Breast epithelium (tissue), 4 donors: Measurements from ENCODE around the gene MZF1. TPM values are rescaled to one million over a fixed set of nuclear protein-coding genes. Genes with fewer than 3 reads are reported as not detected.

Experiments used
- DNase-seq, 2 donors: peaks; one replicate each; pipeline ENCODE4 v3.0.0-alpha.2; 2019; ENCODE audit warnings: low spot score in 2 of 2
- H3K27ac ChIP-seq, 2 donors: fragments of 200-600 bp; sonication (generic) in 1 of 2; one replicate each; pipeline ENCODE4 v1.5.1; 2016 to 2019; ENCODE audit warnings: mild to moderate bottlenecking in 1 of 2
- H3K27me3 ChIP-seq, 2 donors: fragments of 200-600 bp; sonication (generic) in 1 of 2; one replicate each; pipeline versions ENCODE4 v1.5.1 to v1.6.0; 2017 to 2019; ENCODE audit warnings: control low read depth in 1 of 2, mild to moderate bottlenecking in 1 of 2
- H3K36me3 ChIP-seq: fragments of 200-600 bp; one replicate; pipeline ENCODE4 v1.5.1; 2019
- H3K4me1 ChIP-seq, 2 donors: fragments of 200-600 bp; sonication (generic); one replicate each; pipeline ENCODE4 v1.5.1; 2016 to 2019; ENCODE audit warnings: control low read depth in 1 of 2
- H3K4me3 ChIP-seq, 3 donors: fragments of 200-600 bp; sonication (generic); 1 replicate in 2 of 3; 2 replicates in 1 of 3; pipeline ENCODE4 v1.5.1; 2016 to 2019; ENCODE audit warnings: mild to moderate bottlenecking in 3 of 3, moderate library complexity in 2 of 3
- H3K9me3 ChIP-seq, 2 donors: fragments of 200-600 bp; sonication (generic) in 1 of 2; one replicate each; pipeline ENCODE4 v1.5.1; 2016 to 2019; ENCODE audit warnings: control low read depth in 1 of 2
- CTCF ChIP-seq, 3 donors: fragments of 450-650 bp; IDR thresholded peaks; one replicate each; pipeline ENCODE4 v1.5.1; 2016 to 2017; ENCODE audit warnings: antibody characterized with exemption in 3 of 3, mild to moderate bottlenecking in 3 of 3, moderate library complexity in 3 of 3
- POLR2A ChIP-seq: fragments of 450-650 bp; IDR thresholded peaks from one replicate; pipeline ENCODE4 v1.6.1; 2016; ENCODE audit warnings: antibody characterized with exemption, mild to moderate bottlenecking, moderate library complexity
- POLR2AphosphoS5 ChIP-seq, 3 donors: sonication (generic); formaldehyde crosslinking; IDR thresholded peaks; one replicate each; pipeline ENCODE4 v1.6.1; 2017; ENCODE audit warnings: antibody characterized with exemption in 3 of 3
- intact Hi-C: fragments of 100-400 bp; cut with DNase I; formaldehyde crosslinking; loops from one replicate; pipeline ENCODE4 v1.15.1; 2023; ENCODE audit warnings: low total_unique reads
- total RNA-seq, 3 donors: library from RNA; depleted of rRNA; stranded (reverse); fragments of >200 nt; gene quantifications; one replicate each; pipeline ENCODE4 v1.1.0, GENCODE V29; 2016

MZF1 gene
- total RNA-seq, 3 donors from 2014 or later: 18.7 to 43.0 (median 30.2) TPM

GRCh38 chr19:58571575-58571947 lies 1.6 kb downstream of the MZF1 start:
- intact Hi-C loops: no loop called here
- H3K9me3 ChIP-seq: no peaks in the 10 kb centered on the region
- TF ChIP-seq POLR2A (no peak), CTCF (IDR thresholded peaks at IDR 0.05) (no peak), POLR2AphosphoS5 (IDR thresholded peaks at IDR 0.05) (no peak)
- H3K36me3 ChIP-seq: no peaks in the 10 kb centered on the region
- peak in 1 of 2 donors; percentile 40 for DNase-seq
- H3K27me3 ChIP-seq: no peaks in the 10 kb centered on the region
- H3K27ac ChIP-seq: peak overlapping the region in 1 of 2 donors; percentile 98
- H3K4me1 ChIP-seq: peaks cover 0 to 12% of the 10 kb centered on the region in 2 donors
- no peak overlapping the region for H3K4me3 ChIP-seq

- peak in 1 of 2 donors; percentile 47 for DNase-seq
- no peak overlapping the region for H3K27ac ChIP-seq
These were observed 2.2 kb downstream of the MZF1 start for GRCh38 chr19:58570770-58571574.

DNA sequence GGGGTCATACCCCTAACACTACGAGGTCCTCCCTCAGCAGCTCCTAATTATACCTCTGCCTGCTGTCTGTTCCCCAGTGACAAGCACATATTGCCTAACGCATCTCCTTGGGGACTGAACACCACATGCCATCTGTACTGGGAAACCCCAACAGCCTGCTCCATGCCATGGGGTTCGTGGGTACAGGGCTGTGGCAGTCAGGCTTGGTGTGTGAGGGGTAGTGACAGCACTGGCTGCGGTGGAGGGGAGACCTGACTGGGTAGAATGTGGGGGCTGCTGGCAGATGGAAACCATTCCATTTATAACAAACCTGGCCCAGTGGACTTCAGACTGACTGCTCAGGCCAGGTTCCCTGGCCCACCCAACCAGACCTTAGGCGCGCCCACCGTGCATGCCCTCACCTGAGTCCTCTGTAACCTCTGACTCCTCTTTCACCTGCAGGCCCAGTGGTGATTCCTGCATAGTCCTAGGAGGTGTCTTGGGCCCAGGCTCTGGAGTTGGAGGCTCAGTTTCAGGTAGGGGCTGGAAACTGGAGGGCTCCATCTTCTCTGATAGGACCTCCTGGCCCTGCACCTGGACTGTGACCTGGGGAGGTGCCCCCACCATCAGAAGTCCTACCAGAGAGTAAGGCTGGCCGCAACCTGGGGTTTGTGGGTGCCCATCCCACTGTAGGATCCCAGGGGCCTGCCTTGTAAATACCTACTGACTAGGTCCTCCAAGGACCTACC lies 3.0 kb downstream of the MZF1 start:
- intact Hi-C loops: no loop called here
- peak in 1 of 2 donors; percentile 48 for DNase-seq
- no peaks in the 10 kb centered on the region for H3K27me3 ChIP-seq

More at GRCh38 chr19:58570770-58571574, 2.2 kb downstream of the MZF1 start:
- intact Hi-C loops: no loop called here
- Histone ChIP-seq H3K4me1 (peaks cover 0 to 12% of the 10 kb centered on the region in 2 donors), H3K36me3 (no peaks in the 10 kb centered on the region), H3K9me3 (no peaks in the 10 kb centered on the region), H3K4me3 (no peak overlapping the region), H3K27me3 (no peaks in the 10 kb centered on the region)
- TF ChIP-seq CTCF (IDR thresholded peaks at IDR 0.05): no peak
- no peak for TF ChIP-seq POLR2AphosphoS5 (IDR thresholded peaks at IDR 0.05)
- TF ChIP-seq POLR2A: no peak

GRCh38 chr19:58569191-58569942 lies 3.8 kb downstream of the MZF1 start:
- intact Hi-C loops: no loop called here
- peak in 1 of 2 donors; percentile 14 for DNase-seq
- Histone ChIP-seq H3K4me3 (no peak overlapping the region), H3K27me3 (no peaks in the 10 kb centered on the region), H3K9me3 (no peaks in the 10 kb centered on the region), H3K36me3 (no peaks in the 10 kb centered on the region), H3K27ac (no peak overlapping the region), H3K4me1 (peaks cover 0 to 12% of the 10 kb centered on the region in 2 donors)
- no peak for TF ChIP-seq CTCF (IDR thresholded peaks at IDR 0.05)

More for the DNA sequence above, 3.0 kb downstream of the MZF1 start:
- no peak overlapping the region for H3K27ac ChIP-seq
- H3K9me3 ChIP-seq: no peaks in the 10 kb centered on the region
- no peaks in the 10 kb centered on the region for H3K36me3 ChIP-seq
- H3K4me1 ChIP-seq: peaks cover 0 to 12% of the 10 kb centered on the region in 2 donors
- no peak overlapping the region for H3K4me3 ChIP-seq
- TF ChIP-seq POLR2AphosphoS5 (IDR thresholded peaks at IDR 0.05): no peak
- no peak for TF ChIP-seq POLR2A
- no peak for TF ChIP-seq CTCF (IDR thresholded peaks at IDR 0.05)
